ENCODE measurements around the gene PPP2R3B.
"Not testable (repeated sequence)": the region's sequence is repeated elsewhere in the genome, so short reads cannot be mapped to it uniquely, and the experiment has no call there.

PPP2R3B gene

DNA sequence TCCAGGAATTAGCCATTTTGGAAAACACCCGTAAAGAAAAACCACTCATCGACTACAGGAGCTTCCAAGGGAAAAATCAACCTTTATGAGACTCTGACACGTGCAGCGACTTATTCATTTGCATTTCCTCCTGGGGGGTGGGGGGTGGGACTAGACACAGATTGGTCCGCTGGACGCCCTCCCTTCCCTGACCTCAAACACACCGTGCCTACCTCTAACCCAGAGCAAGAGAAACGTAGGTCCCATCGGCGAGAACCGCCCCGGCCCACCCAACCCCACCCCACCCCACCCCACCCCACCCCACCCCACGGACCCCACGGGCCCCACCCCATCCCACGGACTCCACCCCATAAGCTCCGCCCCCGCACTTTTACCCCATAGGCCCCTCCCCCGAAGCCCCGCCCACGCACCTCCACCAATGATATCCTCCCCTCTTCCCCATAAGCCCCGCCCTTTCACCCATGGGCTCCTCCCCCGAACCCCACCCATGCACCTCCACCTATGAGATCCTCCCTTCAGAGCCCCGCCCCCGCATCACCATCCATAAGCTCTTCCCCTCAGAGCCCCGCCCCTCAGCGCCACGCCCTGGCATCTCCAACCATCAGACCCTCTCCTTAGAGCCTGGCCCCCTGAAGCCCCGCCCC, 69.2 kb downstream of the PPP2R3B start:
- no peak for DNase-seq

DNA sequence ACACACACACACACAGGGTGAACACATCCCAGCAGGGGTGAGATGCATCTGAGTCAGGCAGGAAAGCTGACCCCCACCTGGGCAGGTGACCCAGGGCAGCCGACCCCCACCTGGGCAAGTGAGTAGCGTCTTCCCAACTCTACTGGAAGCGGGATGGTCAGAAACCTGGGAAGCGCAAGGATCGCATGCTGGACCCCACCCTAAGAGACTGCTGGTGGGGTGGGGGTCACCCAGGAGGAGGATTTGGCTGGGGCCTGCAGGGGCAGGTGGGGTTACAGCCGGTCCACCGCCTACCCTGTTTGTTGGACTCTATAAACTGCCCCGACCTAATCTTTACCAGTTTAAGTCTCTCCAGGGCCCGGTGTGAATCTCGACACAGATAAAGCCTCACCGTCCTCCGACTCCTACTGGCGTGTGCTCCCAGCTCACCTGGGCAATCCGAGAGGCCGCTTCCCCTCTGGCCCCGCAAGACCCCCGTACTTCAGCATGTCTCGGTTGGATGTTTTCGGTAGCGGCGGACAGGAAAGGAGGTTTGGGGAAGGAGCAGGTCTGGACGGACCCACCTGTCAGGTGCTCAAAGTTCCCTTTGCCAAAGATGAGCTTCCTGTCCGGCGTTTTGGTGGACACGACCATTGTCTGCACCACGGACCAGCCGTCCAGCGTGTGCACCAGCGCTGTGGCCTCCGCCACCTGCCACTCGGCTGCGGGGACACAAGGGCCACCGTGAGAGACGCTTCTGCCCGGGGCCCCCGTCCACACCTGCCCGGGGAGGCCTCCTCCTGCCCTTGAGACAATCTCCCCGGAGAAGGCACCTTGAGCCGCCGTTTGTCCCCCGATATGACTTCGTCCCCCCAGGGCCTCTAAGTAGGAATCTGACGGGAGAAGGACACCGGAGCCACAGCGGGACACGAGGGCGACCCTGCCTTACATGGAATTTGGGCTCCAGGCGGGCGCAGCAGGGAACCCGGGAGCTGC, 70.1 kb downstream of the PPP2R3B start:
- no peak for DNase-seq

DNA sequence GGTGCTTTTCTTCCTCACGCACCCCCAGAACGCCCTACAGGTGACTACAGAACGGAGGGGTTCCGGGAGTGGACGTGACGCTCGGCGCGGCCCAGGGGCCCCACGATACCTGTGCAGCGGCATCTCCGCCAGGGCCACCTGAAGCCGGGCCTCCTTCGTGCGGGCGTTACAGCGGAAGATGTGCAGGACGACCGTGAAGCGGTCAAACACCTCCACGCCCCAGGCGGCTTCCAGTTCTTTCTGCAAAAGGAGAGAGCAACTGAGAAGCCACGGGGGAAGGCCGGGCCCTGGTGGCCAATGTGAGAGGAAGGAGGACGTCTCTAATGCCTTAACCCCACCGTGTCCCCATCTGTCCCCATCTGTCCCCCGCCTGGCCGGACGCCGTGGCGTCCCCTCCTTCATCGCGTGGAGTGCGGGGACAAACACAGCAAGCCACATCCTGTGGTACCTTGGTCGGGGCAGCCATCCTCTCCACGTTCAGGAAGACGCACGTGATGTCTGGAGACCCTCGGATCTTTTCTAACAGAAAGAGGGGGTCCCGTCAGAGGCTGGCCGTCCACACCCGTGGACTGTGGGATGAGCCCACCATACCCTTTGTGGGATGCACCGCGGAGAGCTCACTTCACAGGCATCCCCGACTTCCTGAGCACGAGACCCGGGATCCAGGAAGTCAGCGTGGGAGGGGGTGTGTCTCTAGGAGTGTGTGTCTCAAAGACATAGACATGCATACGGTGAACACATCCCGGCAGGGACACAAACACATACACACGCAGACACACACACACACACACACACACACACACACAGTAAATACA, 71.7 kb downstream of the PPP2R3B start:
- no peak for DNase-seq

DNA sequence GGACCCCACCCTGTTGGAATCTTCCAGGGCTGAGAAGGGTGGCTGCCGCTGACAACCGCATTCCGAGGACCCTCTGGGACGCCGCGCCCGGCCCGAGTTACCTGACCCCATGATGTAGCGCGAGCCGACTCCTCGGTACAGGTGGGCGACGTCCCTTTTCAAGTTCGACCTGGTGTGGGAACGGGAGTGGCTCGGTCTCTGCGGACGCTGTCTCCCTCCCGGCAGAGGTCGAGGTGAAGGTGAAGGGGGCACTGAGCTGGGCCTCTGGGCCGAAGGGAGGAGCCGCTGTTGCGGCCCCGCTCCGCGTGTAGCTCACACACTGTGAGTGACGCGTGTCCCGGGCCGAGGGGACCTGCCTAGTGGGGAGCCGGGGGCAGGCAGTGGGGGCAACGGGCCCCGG, 72.7 kb downstream of the PPP2R3B start:
- no peak for DNase-seq

DNA sequence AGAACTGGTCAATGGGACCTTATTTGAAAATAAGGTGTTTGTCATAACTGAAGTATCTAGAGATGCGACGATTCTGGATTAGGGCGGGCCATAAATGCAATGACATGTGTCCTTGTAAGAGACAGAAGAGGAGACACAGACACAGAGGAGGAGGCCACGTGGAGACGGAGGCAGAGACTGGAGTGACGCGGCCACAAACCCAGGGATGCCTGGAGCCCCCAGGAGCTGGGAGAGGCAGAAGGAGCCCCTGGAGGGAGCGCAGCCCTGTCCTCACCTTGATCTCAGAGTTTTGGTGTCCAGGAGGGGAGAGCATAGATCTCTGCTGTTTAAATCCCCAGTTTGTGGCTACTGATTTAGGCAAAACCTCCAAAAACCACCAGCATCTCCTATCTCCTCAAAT, 73.2 kb downstream of the PPP2R3B start:
- no peak for DNase-seq

DNA sequence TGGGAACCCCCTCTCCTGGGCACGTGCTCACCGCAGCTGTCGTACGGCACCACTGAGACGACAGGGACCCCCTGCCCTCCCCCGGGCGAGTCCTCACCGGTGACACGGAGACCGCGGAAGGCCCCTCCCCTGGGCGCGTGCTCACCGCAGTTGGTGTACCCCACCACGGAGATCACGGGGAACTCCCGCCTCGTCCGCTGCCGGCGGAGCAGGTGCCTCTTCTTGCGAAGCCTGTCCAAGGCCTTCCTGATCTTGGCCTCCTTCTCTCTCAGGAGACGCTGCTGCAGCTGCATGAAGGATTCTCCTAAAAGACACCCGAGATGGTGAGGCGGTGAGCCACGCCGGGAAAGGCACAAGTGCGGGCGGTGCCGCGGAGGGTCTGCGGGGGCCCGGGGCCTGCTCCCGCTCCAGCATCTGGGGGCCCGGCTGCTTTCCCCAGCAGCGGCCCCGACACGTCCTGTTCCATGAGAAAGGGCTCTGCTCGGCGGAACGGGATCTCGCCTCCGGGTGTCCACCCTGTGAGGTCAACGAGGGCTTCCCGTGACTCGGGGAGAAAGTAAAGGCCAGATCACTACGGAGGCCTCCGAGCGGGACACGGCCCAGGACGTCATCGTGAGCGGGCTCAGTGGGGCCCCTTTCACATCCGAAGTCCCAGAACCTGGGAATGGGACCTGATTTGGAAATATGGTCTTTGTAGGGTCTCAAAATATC, 73.9 kb downstream of the PPP2R3B start:
- no peak for DNase-seq

DNA sequence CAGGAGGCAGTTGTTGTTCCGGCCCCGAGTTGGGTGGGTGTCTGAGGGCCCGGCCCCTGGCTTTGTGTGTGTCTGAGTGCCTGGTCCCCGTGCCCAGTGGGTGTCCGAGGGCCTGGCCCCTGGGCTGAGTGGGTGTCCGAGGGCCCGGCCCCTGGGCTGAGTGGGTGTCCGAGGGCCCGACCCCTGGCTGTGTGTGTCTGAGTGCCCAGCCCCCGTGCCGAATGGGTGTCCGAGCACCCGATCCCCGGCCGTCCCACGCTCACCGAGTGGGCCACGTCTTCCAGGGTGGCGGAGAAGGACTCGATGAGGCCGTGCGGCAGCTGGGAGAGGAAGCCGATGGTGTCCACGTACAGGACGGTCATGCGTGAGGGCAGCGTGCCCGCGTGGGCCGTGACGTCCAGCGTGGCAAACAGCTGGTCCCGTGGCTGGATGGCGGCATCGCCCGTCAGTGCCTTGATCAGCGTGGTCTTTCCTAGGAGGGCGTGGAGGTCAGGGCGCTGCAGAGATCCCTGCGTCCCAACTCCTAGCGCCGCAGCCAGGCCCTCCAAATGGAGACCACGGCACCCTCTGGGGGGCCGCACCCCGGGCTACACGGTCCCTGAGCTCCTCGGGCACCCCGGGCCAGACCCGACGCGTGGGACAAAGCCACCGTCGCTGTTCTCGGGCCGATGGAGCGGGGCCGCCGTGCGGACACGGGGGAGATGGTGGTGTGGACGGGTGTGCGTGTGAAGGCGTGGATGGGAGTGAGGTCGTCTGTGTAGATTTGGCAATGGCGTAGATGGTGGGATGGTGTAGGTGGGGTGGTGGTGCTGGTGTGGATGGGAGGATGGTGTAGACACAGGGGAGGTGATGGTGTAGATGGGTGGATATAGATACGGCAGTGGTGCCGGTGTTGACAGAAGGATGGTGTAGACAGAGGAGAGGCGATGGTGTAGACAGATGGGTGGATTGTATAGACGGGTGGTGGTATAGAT, 75.3 kb downstream of the PPP2R3B start:
- DNase-seq, result no peak

DNA sequence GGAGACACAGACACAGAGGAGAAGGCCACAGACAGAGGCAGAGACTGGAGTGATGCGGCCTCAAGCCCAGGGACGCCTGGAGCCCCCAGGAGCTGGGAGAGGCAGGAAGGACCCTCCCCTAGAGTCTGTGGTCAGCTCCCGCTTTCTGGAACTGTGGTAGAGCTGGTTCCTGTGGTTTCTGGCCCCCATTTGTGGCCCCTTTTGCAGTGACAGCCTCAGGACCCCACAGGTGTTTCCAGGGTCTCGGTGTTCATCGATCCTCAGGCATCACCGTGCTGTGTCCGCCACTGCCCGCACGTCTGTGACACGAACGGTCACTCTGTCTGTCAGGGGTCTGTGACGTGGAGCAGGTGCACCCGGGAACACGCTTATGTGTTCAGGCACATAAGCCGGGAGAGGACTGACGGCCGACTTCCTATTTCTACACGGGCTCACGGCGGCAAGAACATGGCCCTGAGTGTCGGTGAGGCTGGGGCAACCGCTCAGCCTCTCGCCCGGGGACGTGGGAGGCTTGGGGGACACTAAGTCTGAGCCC, 76.0 kb downstream of the PPP2R3B start:
- DNase-seq, result no peak

DNA sequence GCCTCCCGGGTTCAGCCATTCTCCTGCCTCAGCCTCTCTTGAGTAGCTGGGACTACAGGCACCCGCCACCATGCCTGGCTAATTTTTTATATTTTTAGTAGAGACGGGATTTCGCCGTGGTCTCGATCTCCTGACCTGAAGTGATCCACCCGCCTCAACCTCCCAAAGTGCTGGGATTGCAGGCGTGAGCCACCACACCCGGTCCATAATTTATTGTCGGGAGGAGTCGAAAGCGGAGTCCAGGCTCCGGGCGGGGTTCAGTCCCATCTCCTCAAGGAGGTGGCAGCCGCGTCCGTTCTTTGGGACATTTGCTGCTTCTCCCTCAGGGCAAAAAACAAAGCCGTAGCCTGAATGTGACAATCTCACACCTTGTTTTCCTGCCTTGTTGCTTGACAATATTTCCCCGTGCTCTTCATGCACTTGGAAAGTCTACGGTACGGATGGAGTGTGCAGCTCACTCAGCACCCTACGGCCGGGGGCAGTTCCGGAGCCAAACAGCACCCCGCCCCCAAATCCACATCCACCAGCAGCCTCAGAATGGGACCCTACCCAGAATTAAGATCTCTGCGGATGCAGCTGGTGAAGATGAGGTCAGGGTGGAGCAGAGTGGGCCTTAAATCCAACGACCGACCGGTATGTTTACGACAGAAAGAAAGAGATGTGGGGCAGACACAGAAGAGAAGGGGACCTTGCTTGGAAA, 77.7 kb downstream of the PPP2R3B start:
- no peak for DNase-seq

DNA sequence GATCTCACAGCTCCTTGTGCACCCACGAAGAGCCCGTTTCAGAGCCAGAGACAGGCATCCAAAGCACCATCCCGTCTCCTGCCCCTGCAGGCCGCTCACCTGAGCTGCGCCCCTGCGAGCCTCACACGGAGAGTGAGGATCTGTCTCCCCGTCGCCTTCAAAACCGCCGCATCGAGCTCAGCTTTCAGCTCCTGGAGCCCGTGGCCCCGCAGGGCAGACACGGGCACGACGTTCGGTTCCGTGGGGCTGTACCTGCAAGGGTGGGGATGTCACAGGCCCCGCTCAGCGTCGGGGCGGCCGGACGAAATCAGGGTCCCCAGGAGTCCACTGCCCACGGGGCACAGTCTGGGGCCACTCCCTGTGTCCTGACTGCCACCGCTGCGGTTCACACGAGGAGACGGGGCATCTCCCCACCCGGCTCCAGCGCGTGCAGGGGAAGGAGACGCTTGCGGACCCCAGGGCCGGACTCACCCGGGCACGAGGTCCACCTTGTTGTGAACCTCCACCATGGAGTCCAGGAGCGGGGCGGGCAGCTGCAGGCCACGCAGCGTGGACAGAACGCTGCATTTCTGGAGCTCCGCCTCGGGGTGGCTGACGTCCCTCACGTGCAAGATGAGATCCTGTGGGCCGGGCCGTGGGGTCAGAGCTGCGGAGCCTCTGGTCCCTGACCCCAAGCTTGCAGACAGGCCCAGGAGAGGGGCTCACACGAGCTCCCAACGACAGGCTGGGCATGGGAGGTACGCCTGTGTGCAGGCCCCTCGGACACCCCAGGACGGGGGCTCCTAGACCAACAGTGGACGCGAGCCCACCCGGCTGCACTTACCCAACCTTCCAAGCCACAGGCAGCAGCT, 79.2 kb downstream of the PPP2R3B start:
- DNase-seq, result no peak

DNA sequence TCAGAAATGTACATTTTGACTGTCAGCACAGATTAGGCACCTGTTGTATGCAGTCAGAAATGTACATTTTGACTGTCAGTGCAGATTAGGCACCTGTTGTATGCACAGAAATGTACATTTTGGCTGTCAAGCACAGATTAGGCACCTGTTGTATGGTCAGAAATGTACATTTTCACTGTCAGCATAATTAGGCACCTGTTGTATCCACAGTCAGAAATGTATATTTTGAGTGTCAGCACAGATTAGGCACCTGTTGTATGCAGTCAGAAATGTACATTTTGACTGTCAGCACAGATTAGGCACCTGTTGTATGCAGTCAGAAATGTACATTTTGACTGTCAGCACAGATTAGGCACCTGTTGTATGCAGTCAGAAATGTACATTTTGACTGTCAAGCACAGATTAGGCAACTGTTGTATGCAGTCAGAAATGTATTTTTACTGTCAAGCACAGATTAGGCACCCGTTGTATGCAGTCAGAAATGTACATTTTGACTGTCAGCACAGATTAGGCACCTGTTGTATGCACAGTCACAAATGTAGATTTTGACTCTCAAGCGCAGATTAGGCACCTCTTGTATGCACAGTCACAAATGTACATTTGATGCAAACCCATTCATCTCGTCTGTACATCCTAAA, 80.0 kb downstream of the PPP2R3B start:
- not testable (repeated sequence) for DNase-seq

DNA sequence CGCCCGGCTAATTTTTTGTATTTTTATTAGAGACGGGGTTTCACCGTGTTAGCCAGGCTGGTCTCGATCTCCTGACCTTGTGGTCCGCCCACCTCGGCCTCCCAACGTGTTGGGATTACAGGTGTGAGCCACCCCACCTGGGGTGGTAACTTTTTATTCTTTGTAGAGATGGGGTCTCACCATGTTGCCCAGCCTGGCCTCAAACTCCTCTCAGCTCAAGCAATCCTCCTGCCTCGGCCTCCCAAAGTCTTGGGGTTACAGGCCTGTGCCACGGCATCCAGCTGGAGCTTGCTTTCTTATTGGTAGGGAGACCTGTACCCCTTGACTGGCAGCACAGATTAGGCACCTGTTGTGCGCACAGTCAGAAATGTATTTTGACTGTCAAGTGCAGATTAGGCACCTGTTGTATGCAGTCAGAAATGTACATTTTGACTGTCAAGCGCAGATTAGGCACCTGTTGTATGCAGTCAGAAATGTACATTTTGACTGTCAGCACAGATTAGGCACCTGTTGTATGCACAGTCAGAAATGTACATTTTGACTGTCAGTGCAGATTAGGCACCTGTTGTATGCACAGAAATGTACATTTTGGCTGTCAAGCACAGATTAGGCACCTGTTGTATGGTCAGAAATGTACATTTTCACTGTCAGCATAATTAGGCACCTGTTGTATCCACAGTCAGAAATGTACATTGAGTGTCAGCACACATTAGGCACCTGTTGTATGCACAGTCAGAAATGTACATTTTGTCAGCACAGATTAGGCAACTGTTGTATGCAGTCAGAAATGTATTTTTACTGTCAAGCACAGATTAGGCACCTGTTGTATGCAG, 80.7 kb downstream of the PPP2R3B start:
- DNase-seq, result not testable (repeated sequence)

DNA sequence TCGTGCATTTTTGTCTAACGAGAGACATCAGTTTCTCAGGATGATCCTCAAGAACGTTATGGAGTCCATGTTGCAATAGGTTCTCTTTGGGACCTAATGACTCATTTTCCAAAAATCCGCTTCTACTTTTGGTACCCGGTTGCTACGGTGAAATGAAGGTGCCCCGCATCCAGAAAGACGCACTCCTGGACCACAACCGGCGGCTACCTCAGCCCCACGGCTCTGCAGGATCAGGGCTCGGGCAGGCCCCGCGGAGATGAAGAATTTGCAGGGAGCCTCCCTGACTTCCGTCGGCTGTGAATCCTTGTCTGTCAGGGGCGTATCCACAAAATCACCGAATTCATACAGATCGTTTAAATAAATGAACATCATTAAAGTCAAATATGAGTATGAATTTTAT, 83.7 kb downstream of the PPP2R3B start:
- DNase-seq, result no peak

DNA sequence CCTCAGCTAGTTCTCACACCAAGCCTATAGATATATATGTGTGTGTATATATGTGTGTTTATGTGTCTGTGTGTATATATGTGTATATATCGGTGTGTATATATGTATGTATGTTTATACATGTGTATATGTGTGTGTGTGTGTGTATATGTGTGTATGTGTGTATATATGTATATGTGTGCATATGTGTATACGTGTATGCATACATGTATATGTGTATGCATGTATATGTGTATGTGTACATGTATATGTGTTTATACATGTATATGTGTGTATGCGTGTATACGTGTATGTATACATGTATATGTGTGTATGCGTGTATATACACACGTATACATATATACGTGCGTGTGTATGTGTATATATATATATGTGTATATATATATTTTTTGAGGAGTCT, 86.4 kb downstream of the PPP2R3B start:
- no peak for DNase-seq

DNA sequence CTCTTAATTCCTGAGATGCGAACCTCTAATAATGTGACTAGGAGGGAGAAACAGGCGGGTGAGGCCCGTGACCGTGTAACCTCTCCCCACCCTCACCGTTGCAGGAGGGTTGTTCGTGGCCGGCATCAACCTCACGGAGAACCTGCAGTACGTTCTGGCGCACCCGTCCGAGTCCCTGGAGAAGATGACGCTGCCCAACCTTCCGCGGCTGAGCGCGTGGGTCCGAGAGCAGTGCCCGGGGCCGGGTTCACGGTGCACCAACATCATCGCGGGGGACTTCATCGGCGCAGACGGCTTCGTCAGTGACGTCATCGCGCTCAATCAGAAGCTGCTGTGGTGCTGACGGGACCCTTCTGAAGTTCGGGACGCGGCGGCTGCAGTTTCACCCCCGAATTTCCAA, 87.7 kb downstream of the PPP2R3B start:
- DNase-seq, result no peak

DNA sequence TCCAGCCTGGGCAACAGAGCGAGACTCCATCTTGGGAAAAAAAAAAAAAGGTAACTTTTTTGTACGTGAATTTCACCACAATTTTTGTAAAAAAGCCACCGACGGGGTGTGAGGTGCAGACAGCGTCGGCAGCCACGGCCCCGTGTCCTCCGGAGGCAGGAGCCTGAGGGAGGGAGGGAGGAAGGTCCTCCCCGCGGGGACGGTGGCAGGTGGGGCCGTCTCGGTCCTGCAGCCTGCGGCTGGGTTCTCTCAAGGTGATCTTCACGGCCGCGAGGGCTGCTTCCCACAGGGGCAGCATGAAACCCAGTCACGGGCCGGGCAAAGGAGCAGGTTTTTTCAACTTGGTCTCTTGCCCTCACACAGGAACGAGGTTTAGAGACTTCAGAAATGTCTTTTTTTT, 91.6 kb downstream of the PPP2R3B start:
- no peak for DNase-seq

DNA sequence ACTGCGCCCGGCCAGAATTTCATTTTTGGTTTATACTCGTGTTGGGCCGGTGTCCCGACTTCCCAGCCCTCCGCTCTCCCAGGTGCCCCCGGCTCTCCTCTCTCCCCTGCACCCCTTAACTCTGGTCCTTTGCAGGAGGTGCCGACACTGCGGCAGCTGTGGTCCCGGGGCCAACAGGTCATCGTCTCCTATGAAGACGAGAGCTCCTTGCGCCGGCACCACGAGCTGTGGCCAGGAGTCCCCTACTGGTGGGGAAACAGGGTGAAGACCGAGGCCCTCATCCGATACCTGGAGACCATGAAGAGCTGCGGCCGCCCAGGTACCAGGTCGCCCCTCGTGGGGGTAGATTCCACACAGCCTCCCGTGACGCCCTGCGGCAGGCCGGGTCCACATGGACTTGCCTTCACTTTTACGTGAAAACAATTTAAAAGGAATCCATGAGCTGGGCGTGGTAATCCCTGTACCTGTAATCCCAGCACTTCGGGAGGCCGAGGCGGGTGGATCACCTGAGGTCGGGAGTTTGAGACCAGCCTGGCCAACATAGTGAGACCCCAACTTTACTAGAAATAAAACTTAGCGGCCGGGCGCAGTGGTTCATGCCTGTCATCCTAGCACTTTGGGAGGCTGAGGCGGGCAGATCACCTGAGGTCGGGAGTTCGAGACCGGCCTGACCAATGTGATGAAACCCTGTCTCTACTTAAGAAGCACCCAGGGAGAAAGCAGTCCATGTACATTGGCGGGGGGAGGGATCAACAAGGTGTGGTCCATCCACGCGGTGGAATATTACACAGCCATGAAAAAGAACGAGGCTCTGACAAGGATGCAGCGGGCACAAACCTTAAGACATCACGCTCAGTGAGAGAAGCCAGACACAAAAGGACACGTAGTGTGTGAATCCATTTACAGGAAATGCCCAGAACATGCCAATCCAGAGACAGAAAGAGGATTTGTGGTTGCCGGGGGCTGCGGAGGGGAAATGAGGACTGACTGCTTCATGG, 93.5 kb downstream of the PPP2R3B start:
- no peak for DNase-seq

Measured in NCI-H1417 treated with DMSO at 0.1 percent for 48 hours (cell line).